Bone marrow (tissue), 2 donors: ENCODE results near the gene SORBS2.

Experiments
- DNase-seq, 2 donors: peaks; one replicate each; lab custom pipeline; 2025; lab: John Stamatoyannopoulos, UW

The SORBS2 gene

DNA sequence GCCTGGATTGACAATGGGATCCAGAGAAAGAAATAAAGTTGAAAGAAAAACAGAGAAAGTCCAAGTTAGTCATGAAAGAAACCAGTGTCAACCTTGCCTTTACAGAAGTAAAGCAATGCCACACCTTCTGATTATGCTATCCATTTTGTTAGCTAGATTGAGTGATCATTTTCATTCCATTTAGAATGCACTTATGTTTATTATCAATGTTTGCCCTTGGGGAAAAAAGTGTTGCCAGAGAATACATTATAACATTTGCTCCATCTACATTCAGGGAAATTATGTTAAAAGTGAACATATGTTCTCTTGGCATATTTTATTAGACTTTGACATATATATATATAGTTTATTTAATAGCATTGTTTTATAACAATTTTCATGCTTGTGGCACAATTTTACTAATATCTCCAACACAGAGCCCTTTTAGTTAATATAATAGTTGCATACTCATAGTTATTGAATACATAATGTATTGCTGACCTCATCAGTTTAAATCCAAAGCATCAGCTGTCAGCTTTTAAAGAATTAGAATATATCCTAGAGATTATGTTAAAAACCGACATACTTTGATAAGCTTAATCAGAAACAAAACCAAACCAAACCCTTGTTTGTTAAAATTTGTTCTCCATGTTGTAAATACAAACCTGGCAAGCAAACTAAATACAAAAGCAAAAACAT, 134.2 kb downstream of the SORBS2 start:
- DNase-seq: no peak

DNA sequence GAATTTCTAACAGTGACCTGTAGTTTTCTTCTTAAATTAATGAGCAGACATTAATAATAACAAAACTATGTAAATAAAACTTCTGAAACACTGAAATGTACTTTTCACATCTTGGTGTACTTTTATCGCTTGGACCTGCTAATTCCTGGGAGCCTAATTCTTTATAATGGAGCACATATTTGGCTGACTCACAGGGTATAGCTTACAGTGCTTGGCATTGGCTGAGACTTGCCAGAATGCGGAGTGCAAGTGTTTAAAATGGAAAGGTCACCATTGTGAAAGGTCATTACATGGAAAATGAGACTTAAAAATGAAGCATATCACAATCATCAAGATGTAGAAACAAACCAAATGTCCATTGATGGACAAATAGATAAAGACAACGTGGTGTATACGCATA, 139.4 kb downstream of the SORBS2 start:
- no peak for DNase-seq

DNA sequence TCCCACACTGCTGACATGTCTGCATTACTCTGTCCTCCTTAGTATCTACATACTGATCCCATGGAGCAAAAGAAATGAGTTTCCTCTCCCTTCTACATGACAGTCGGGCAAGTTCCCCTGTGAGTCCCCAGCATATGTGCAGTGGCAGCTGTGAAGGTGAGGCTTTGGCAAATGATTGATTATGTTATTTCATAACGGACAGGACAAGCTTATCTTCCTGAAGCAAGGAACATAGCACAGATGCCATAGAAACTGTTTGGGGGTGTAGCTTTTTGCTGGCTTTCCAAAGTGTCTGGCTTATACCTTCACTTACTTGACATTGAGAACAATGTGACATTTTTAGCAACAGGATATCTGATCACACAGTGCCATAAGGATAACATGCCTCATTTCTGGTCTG, 139.8 kb downstream of the SORBS2 start:
- no peak for DNase-seq

DNA sequence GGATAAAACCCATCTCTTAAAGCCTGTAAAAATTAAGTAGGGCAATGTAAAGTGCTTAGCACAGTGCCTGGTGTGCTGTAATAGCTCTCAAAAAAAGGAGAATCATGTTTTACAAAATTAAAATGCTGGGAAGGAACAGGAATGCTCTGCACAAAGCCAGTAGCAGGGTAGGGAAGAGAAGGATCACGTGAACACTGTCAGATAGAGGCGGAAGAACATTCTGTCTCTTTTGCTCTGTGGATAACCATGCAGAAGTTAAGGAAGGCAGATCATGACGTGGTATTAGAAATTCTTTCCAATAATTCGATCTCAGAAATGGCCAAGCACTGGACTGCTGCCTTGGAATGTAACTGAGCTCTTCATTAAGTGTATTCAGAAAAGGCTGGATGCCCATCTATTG, 140.5 kb downstream of the SORBS2 start:
- no peak for DNase-seq

DNA sequence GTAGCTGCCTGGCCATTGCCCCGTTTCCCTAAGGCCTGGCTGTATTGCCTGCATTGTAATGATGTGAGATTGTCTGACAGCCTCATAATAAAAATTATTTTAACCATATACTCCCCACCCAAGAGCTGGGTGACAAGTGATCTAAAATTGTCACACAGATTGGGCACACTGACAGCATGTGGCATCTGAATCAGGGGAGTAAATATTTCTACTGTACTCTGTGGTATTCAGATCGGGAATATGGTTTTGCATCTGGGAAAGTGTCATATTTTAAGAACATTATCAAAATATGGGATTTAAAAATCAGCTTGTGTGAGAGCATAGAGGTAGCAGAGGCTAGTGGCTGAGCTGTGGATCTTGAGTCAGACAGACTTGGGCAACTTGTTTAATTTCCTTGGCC, 140.9 kb downstream of the SORBS2 start:
- no peak for DNase-seq

DNA sequence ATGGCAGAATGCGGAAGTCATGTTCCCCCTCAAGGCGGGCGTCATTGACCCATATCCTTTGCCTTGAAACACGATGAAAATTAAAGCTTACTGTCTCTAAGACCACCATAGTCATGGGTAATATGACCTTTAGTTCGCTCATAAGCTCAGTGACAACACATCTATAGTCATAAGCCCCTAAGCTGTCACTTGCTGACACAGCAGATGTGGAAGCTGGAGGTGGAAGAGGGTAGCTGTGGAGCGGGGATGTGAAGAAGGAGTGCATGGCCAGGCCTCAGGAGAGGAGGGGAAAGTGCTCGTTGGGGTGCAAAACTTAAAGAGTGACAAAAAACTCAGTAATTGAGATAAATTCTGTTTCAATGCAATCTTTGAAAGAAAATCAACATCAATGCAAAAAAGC, 142.7 kb downstream of the SORBS2 start:
- DNase-seq: no peak

DNA sequence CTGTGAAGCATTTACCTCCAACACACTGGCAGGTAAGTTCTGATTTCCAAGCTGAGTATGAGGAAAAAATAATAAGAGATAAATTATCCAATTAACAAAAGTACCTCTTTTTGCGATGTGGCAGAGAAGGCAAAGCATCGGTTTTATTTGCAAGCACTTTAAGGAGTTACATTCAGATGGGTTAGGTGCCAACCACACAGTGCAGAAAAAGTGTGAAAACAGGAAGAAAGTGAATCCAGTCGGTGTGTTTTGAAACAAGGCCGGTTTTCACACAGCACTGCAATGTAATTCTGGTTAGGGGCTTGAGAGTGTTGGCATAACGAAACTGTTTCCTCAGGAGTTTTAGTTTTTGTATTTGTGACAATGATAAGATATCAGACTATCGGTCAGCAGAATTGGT, 145.8 kb downstream of the SORBS2 start:
- no peak for DNase-seq

DNA sequence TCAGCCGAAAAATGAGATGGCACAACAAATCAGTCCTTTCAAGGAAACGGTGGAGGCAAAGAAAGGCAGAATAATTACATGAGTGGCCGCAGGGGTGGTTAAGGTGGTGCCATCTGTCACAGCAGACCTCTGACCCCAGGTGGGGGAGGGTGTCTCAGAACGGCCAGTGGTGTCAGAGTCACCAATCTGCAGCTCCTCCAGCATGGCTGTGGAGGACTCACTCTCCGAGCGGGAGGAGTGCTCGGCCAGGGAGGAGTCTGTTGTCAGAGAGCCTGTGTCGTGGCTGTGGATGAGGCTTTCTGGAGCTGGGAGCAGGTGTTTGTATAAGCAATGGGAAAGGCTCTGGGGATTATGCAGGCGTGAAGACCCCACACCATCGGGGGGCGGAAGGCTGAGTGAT, 146.3 kb downstream of the SORBS2 start:
- DNase-seq: no peak

DNA sequence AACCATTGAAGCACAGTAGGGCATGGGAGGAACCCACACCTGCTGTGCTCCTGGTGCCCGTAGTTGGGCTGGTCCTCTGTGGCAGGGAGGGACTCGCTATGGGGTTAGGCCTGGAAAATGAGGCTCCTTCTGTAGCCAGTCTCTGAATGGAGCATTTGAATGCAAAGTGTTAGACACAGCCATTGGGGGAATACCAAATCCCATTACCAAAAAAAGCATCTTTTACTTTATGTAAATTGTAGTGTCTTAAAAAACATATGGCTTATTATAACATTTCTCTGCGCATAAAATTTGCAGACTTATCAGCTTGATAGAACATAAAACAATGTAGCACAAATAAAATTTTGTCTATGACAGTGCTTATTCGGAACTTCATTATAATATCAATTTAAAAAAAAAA, 147.5 kb downstream of the SORBS2 start:
- no peak for DNase-seq

DNA sequence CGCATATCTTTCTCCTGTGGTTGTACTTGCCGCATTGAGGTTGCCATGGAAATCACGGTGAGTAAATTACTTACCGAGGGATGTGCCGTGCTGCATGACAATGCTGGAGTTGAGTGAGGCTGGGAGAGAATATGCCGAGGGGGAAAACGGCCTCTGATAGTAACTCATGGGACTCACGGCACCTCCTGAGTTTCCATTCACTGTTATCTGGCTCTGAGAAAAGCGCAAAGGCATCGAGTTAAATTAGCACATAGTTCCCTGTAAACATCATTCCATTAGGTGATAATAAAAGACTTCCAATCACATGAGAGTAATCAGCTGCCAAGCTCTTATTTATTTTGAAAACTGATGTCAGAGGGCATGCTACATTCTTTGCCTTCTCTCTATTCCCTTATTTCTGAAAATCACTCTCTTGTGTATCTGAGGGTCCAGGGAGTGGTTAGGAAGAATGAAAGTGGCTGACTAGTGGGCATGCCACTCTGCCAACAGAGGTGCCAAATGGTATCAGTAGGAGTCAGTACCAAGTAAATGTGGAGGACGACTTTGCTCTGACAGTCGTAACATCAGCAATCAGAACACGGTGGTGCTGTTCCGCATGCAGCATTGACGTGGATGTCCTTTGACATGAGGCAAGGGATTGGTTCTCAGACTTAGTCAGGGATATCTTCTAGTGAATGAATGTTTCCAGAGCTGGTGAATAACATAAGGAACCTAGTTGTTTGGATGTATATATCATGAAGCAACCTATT, 149.8 kb downstream of the SORBS2 start:
- no peak for DNase-seq

DNA sequence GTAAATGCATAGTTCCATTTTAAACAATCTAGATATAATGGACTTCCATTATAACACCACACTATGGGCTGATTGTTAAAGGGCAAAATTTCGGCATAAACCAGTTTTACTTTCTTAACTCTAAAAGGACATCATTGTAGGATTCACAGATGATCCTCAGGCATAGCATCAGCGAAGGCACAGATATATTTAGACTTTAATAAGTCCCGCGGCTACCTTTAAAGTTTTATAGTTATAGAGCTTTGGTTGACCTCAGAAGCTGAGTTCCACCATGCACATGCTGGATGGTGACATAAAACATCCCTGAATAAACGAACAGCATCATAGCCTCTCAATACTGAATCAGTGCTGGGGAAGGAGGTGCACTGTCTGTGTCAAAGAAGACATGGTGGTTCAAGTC, 151.7 kb downstream of the SORBS2 start:
- no peak for DNase-seq

DNA sequence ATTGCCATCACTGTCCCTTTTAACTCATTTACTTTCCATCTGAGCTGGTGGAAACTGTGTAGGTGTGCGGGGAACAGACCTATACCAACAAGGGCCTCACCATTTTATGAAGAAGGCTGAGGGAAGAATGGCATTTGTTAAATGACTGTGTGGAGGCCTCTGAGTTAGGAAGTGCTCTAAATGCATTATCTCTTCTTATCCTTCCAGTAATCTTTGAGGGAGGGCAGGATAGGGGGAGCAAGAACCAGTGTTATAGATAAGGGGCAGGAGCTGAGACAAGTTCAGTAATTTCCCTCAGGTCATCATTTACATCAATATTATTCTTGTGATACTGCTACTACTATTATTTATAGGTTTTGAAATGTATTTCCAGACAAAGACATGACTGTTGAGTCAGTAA, 154.3 kb downstream of the SORBS2 start:
- no peak for DNase-seq

DNA sequence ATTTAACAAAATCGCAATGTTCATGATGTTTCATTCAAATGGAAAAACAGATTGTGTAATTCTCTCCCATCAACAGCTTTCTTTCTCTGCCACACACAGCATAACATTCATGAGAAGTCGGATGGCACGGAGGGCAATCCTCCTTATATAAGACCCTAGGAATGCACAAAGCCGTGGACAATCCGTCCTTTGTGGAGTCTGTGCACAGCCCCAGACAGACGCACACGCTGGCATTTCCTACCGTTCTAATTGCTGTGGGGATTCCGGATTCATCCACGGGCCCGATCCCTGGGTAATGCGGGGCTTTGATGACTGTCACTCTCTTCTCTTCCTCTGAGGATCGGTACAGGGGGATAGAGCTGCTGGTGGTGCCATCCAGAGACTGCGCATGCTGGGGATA, 154.8 kb downstream of the SORBS2 start:
- no peak for DNase-seq

DNA sequence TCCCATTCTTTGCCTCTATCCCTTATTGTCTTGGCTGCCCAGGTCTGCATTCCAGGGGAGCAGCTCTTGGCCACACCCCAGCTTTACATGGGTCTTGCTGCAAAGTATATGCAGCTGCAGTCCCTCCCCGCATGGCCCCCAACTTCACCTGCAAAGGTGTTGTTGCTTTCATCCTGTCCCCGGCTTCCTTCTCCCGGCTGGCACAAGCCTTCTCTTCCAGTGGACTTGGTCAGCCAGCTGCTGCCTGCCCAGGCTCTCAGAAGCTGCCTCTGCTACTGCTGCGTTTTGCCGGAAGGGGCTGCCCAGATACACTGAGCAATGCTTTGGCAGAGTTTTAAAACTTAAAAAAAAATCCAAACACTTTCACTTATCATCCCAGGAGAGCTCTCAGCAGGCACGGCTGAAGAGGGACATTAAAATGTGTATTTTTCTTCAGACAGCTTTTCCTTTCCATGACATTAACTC, 155.5 kb downstream of the SORBS2 start:
- DNase-seq: no peak

DNA sequence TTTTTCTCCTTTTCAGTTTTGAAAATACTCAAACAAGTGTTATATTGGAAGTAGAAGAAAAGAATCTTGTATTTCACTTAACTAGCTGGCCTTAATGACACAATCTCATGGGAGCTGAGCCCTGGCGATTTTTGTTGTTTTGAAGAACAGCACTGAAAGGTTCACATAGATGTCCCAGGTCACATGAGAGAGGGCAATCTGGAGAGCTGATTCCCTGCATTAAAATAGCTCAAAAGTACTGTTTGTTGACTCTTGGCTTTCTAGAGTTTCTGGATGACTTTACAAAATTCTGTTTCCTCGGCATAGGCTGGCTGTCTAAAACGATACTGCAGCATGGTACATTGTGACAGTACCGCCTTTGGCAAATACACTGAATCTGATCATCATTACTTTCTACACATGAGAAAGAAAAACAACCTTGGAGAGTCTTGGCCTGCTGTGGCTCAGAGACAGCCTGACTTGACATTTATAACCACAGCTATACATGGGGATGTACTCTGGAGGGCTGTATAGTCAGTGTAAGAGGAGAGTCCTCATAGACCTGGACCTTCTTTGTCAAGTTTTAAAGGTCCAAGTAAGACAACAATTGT, 156.9 kb downstream of the SORBS2 start:
- DNase-seq: no peak

DNA sequence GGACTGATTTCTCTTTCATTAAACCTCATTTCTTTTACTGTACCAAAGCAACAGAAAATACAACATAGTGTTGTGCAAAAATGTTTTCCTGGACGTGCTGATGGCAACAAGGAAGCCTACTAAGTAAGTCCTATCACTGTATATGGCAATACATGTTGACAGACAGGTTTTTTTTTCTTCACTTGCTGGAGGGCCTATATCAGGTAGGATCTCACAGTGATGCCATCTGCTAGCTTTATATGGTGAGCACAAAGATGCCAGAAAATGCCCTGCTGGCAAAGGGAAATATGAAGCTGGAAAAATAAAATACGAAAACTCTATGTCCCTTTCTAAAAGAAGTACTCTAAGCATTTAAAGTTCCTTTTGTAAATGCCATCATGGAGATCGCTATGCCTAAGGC, 157.7 kb downstream of the SORBS2 start:
- no peak for DNase-seq

DNA sequence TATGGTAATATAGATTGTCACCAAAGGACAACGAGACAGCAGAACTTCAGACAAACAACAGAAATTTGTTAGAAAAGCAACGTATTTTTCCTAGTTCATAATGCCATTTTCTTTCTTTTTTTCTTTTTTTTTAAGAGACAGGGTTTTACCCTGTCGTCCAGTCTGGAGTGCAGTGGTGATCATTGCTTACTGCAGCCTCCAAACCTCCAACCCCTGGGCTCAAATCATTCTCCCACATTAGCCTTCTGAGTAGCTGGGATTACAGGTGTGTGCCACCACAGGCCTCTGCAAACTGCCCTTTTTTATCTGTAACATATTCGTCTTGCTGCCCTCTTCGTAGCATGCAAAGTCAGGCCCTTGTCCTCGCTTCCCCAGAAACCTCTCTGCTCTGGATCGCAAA, 160.1 kb downstream of the SORBS2 start:
- no peak for DNase-seq

DNA sequence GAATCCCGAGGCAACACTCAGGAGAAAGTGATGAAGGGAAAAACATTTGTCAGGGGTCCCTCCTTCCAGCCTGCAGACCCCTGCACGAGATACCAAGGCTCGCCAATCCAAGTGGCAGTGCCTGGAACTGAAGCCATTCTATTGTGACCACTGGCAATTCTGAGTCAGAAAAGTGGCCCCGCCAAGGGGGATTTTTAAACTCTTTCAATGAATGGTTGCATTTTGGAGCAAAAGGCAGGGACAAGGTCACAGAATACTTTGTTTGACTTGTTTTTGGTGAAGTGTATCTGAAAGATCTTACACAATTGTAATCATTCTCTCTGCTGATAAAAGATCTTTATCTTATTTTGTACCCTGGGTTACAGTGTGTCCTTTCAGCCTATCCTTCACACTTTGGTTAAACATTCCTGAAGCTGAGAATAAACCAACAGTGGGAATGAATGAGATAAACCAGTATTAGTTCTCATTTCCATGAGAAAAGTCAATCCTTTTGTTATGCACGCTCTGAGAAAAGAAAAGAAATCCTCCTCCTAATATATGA, 160.8 kb downstream of the SORBS2 start:
- no peak for DNase-seq

DNA sequence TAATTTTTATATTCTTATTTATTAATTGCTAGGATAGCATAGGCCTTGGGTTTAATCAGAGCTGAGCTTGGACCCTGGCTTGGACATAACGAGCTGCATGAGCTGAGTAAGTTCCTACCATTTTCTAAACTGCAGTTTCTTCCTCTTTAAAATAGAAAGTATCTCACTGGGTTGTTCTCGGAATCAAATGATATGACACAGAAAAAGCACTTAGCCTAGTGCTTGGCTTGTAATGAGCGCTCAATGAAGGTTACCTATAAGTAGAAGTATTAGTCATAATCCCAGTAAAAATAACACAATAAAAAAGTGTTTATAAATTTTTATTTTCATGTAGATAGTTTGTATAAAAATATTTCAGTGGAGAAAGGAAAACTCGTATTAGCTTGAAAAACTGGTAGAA, 163.4 kb downstream of the SORBS2 start:
- no peak for DNase-seq

DNA sequence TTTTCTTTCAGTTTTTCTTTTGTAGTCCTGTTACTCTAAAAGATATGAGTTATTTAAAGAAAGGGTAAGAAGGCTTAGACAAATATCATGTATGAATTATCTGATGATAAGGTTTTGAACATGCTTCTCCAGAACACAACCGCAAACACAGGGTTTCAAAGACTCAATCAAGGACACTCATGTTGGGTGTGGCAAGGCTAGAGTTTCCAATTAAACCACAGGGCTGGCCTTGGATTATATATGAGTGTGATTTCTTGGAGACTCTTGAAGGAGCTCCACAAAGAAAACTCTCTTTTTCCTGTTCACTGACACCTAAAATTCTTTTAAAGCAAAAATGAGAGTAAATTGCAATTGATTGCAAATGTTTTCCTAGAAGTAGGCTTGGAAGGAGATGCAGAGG, 166.6 kb downstream of the SORBS2 start:
- no peak for DNase-seq

DNA sequence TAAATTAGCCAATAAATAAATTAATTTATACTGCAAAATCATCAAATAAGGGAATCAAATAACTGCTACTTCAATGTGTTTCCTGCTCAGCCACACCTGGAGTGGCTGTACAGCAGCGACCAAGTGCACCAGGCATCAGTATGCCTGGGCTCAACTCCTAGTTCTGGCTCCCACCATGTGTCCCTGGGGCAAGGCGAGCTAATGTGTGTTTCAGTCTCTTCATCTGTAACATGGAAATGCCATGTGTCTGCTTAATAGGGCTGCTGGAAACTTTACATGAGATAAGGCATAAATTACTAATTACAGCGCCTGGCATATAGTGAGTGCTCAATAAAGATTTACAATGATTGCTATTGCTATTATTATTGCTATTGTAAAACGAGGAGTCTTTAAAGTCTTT, 167.6 kb downstream of the SORBS2 start:
- no peak for DNase-seq

DNA sequence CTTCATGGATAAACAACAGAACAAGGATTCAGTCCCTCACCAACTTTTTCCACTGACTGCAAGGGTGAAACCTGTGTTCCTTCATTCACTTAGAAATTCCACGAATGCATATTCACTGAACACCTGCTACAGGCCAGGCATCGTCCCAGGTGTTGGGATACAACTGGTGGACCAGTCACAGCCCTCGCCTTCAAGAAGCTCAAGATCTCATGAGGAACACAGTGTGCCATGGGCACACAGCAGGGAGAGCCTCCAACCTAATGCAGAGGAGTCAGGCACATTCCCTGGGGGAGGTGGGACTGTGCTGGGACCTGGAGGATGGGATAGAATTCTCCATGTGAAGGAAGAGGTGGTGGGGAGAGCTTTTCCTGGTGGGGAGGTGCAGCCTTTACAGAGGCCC, 169.1 kb downstream of the SORBS2 start:
- DNase-seq: no peak
